ENCODE results near the gene ANXA10.
A peak's percentile ranks its signal among the peaks of the same experiment; 100 is the strongest.
"Not testable (repeated sequence)": the region's sequence is repeated elsewhere in the genome, so short reads cannot be mapped to it uniquely, and the experiment has no call there.

Gene ANXA10

GRCh38 chr4:168092176-168092712 is at the start of gene ANXA10:
TSS of gene ANXA10 (plus strand) at chr4:168092537. CDS start at chr4:168092701, 164 bp downstream.
- DNase-seq (ENCODE audit: low spot score), result no peak

GRCh38 chr4:168045354-168045753 is 47.0 kb upstream of the ANXA10 start:
- DNase-seq (ENCODE audit: low spot score), result no peak

- no peak for DNase-seq (ENCODE audit: low spot score)
These were observed 42.3 kb upstream of the ANXA10 start for GRCh38 chr4:168050002-168050401.

- no peak for DNase-seq (ENCODE audit: low spot score)
These were observed 40.8 kb upstream of the ANXA10 start for GRCh38 chr4:168051526-168051925.

GRCh38 chr4:168057412-168057811 is 34.9 kb upstream of the ANXA10 start:
- no peak for DNase-seq (ENCODE audit: low spot score)

- DNase-seq (ENCODE audit: low spot score), result no peak
These were observed 33.1 kb upstream of the ANXA10 start for GRCh38 chr4:168059251-168059650.

- no peak for DNase-seq (ENCODE audit: low spot score)
These were observed 29.3 kb upstream of the ANXA10 start for GRCh38 chr4:168063031-168063430.

- DNase-seq (ENCODE audit: low spot score), result no peak
These were observed 21.4 kb upstream of the ANXA10 start for GRCh38 chr4:168070903-168071302.

GRCh38 chr4:168071304-168071703 is 21.0 kb upstream of the ANXA10 start:
- no peak for DNase-seq (ENCODE audit: low spot score)

- DNase-seq (ENCODE audit: low spot score), result no peak
These were observed 17.5 kb upstream of the ANXA10 start for GRCh38 chr4:168074861-168075260.

- DNase-seq (ENCODE audit: low spot score), result peak; percentile 48
These were observed 15.2 kb upstream of the ANXA10 start for GRCh38 chr4:168076989-168077725.

GRCh38 chr4:168077726-168078239 is 14.6 kb upstream of the ANXA10 start:
- no peak for DNase-seq (ENCODE audit: low spot score)

- no peak for DNase-seq (ENCODE audit: low spot score)
These were observed 10.0 kb upstream of the ANXA10 start for GRCh38 chr4:168082379-168082778.

- no peak for DNase-seq (ENCODE audit: low spot score)
These were observed 3.6 kb downstream of the ANXA10 start for GRCh38 chr4:168095776-168096406.

- no peak for DNase-seq (ENCODE audit: low spot score)
These were observed 4.1 kb downstream of the ANXA10 start for GRCh38 chr4:168096407-168096784.

GRCh38 chr4:168097161-168097560 is 4.8 kb downstream of the ANXA10 start:
- DNase-seq (ENCODE audit: low spot score), result no peak

GRCh38 chr4:168098248-168098717 is 5.9 kb downstream of the ANXA10 start:
- DNase-seq (ENCODE audit: low spot score), result no peak

GRCh38 chr4:168099195-168099594 is 6.9 kb downstream of the ANXA10 start:
- no peak for DNase-seq (ENCODE audit: low spot score)

GRCh38 chr4:168101026-168101425 is 8.7 kb downstream of the ANXA10 start:
- no peak for DNase-seq (ENCODE audit: low spot score)

- DNase-seq (ENCODE audit: low spot score), result no peak
These were observed 10.1 kb downstream of the ANXA10 start for GRCh38 chr4:168102403-168102802.

GRCh38 chr4:168109527-168109926 is 17.2 kb downstream of the ANXA10 start:
- no peak for DNase-seq (ENCODE audit: low spot score)

- DNase-seq (ENCODE audit: low spot score), result not testable (repeated sequence)
These were observed 20.7 kb downstream of the ANXA10 start for GRCh38 chr4:168113059-168113458.

- DNase-seq (ENCODE audit: low spot score), result no peak
These were observed 25.8 kb downstream of the ANXA10 start for GRCh38 chr4:168118116-168118655.
